Measurements from ENCODE around the gene NCOA1. TPM values are rescaled to one million over a fixed set of nuclear protein-coding genes. Genes with fewer than 3 reads are reported as not detected.

NCOA1 gene
- total and polyA plus RNA-seq, 2 of the 4 experiments (the other 2 are of a cell fraction), result 6.7 to 11.3 TPM

DNA sequence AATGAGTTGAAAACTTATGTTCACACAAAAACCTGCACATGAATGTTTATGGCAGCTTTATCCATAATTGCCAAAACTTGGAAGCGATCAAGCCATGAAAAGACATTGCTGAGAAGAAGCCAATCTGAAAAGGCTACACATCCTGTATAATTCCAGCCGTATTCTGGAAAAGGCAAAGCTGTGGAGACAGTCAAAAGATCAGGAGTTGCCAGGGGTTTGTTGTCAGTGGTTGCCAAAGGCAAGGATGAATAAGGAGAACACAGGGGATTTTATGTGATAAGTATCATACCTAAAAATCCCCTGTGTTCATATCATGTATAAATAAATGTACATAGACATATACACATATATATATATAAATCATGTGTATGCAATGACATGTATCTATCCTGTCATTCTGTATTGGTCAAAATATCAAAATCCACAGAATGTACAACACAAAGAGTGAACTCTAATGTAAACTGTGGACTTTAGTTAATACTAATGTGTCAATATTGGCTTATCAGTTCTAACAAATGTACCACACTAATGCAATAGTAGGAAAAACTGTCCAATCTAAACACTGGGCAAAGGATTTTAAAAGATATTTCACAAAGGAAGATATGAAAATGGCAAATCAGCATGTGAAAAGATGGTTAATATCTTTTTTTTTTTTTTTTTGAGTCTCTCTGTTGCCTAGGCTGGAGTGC lies 226.4 kb downstream of the NCOA1 start:
- Histone ChIP-seq H3K27me3 (ENCODE audit: control insufficient read depth, insufficient read depth, low read length) (no peaks in the 10 kb centered on the region), H2BK120ac (ENCODE audit: low read depth, low read length) (no peak overlapping the region), H2BK5ac (ENCODE audit: low read depth, low read length, poor library complexity, severe bottlenecking) (no peak overlapping the region), H3K4ac (ENCODE audit: low read depth, low read length) (no peak overlapping the region), H3K79me1 (ENCODE audit: low read depth in 1 of 2, low read length in 2 of 2) (no peaks in the 10 kb centered on the region), H4K5ac (ENCODE audit: low read depth, low read length) (no peak overlapping the region), H2BK15ac (ENCODE audit: low read depth, low read length) (no peak overlapping the region), H3K23ac (ENCODE audit: low read depth, low read length) (no peak overlapping the region), H3K9me3 (ENCODE audit: control insufficient read depth, insufficient read depth, low read length) (no peaks in the 10 kb centered on the region), H3K18ac (ENCODE audit: low read depth, low read length) (no peak overlapping the region), H2AK5ac (ENCODE audit: low read depth, low read length) (no peak overlapping the region), H2AK9ac (replicated peaks; ENCODE audit: low read depth, low read length, poor library complexity) (no peak overlapping the region), H4K20me1 (ENCODE audit: insufficient read depth, low read length) (no peaks in the 10 kb centered on the region), H3K14ac (replicated peaks; ENCODE audit: low read depth, low read length) (no peak overlapping the region), H3K36me3 (ENCODE audit: control insufficient read depth, insufficient read depth, low read length) (0 out of 2 replicates have a peak, but pooled peaks cover 1% of the 10 kb centered on the region), H4K8ac (ENCODE audit: low read depth in 2 of 2, low read length in 2 of 2) (no peak overlapping the region), H3K27ac (ENCODE audit: insufficient read depth, low read length) (no peak overlapping the region), H3K9me1 (ENCODE audit: insufficient read depth, low read length) (no peaks in the 10 kb centered on the region), H3K4me1 (ENCODE audit: control insufficient read depth, insufficient read depth, low read length) (peaks cover 2% of the 10 kb centered on the region; the same call in 1 of the 2 replicates), H4K91ac (ENCODE audit: insufficient read depth, low read depth, low read length) (no peak overlapping the region), H3K4me2 (ENCODE audit: low read depth, low read length) (no peak overlapping the region), H2BK20ac (ENCODE audit: low read depth, low read length) (no peak overlapping the region), H3K56ac (ENCODE audit: extremely low read depth, insufficient read depth, low read length) (no peak overlapping the region), H3K9ac (ENCODE audit: low read depth, low read length) (no peak overlapping the region), H3K4me3 (ENCODE audit: insufficient read depth, low read depth, low read length) (no peak overlapping the region), H2AFZ (replicated peaks; ENCODE audit: low read length, poor library complexity) (no peak overlapping the region)
- ChIA-PET POLR2A (ENCODE audit: unreplicated experiment) (no interaction called here), CTCF (no interaction called here)
- TF ChIP-seq BHLHE40 (IDR thresholded peaks at IDR 0.05; ENCODE audit: low read depth, low read length), result no peak
- TF ChIP-seq, protein P1, sequence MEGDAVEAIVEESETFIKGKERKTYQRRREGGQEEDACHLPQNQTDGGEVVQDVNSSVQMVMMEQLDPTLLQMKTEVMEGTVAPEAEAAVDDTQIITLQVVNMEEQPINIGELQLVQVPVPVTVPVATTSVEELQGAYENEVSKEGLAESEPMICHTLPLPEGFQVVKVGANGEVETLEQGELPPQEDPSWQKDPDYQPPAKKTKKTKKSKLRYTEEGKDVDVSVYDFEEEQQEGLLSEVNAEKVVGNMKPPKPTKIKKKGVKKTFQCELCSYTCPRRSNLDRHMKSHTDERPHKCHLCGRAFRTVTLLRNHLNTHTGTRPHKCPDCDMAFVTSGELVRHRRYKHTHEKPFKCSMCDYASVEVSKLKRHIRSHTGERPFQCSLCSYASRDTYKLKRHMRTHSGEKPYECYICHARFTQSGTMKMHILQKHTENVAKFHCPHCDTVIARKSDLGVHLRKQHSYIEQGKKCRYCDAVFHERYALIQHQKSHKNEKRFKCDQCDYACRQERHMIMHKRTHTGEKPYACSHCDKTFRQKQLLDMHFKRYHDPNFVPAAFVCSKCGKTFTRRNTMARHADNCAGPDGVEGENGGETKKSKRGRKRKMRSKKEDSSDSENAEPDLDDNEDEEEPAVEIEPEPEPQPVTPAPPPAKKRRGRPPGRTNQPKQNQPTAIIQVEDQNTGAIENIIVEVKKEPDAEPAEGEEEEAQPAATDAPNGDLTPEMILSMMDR (conservative IDR thresholded peaks at IDR 0.05; ENCODE audit: low read depth, low read length), result no peak
- TF ChIP-seq FOS (IDR thresholded peaks at IDR 0.05; ENCODE audit: low read depth, low read length), result no peak
- TF ChIP-seq, protein P2, sequence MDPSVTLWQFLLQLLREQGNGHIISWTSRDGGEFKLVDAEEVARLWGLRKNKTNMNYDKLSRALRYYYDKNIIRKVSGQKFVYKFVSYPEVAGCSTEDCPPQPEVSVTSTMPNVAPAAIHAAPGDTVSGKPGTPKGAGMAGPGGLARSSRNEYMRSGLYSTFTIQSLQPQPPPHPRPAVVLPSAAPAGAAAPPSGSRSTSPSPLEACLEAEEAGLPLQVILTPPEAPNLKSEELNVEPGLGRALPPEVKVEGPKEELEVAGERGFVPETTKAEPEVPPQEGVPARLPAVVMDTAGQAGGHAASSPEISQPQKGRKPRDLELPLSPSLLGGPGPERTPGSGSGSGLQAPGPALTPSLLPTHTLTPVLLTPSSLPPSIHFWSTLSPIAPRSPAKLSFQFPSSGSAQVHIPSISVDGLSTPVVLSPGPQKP (IDR thresholded peaks at IDR 0.05; ENCODE audit: borderline replicate concordance, low read depth, low read length), result no peak
- no peak for TF ChIP-seq RCOR1 (IDR thresholded peaks at IDR 0.05; ENCODE audit: insufficient replicate concordance, low read length)
- no peak for TF ChIP-seq MXI1 (IDR thresholded peaks at IDR 0.05; ENCODE audit: borderline replicate concordance, low read depth, low read length)
- no peak for TF ChIP-seq RAD21 (IDR thresholded peaks at IDR 0.05; ENCODE audit: low read length)
- no peak for TF ChIP-seq RFX5 (IDR thresholded peaks at IDR 0.05; ENCODE audit: low read depth, low read length)
- TF ChIP-seq CEBPB (IDR thresholded peaks at IDR 0.05; ENCODE audit: low read depth, low read length), result no peak
- DNase-seq (no peak), ATAC-seq (ENCODE audit: low read depth) (no peak)
- dilution Hi-C loops (cut with HindIII; ENCODE audit: low sequenced_read_pairs, unreplicated experiment) (no loop called here), intact Hi-C loops (cut with micrococcal nuclease) (no loop called here), in situ Hi-C loops (cut with MboI; ENCODE audit: low sequenced_read_pairs) (no loop called here)
- no TSS peak for BruUV-seq (replicated peaks)
- WGBS, 2 experiments (ENCODE audit: extremely low coverage in 2 of 2, insufficient read length in 1 of 2), result no CpG with 5 or more reads among the region's 2 CpGs

Data from IMR-90 (cell line).